Right renal cortex interstitium (tissue), 3 donors: Measurements from ENCODE around the gene PIN1. TPM values are rescaled to one million over a fixed set of nuclear protein-coding genes. Genes with fewer than 3 reads are reported as not detected.

Experiments used
- DNase-seq, 3 donors: peaks; one replicate each; pipeline ENCODE4 v3.0.0-alpha.2; 2013; ENCODE audit warnings: low read depth in 3 of 3, low spot score in 2 of 3
- polyA plus RNA-seq, 3 donors: library from polyadenylated mRNA; unstranded; fragments of 120-200 nt; gene quantifications; one replicate each; pipeline ENCODE4 v1.2.1, GENCODE V29; 2013; ENCODE audit not compliant: insufficient read length in 3 of 3

Gene PIN1
- polyA plus RNA-seq, 3 donors = 47.7 to 51.0 (median 50.5) TPM

DNA sequence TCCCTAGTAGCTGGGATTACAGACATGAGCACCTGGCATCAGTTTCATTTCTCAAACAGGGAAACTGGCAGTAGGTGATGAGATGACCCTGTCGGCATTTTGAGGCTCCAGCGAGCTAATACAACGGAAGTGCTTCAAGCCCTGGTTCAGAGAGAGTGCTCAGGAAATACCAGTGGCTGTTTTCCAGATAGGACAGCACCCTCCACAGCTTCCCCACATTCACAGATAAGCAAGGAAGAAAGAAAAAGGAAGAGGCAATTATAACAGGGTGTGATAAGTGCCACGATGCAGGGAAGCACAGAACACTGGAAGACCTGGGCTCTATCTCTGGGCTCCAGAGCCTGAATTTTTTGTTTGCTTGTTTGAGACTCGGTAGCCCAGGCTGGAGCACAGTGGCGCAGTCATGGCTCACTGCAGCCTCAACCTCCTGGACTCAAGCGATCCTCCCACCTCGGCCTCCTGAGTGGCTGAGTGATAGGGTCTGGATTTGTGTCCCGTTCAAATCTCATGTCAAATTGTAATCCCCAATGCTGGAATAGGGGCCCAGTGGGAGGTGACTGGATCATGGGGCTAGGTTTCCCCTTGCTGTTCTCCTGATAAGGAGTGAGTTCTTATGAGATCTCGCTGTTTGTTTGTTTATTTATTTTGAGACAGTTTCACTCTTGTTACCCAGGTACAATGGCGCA, 43.5 kb downstream of the PIN1 start:
- DNase-seq = no peak

- DNase-seq = no peak
These were observed 46.6 kb downstream of the PIN1 start for GRCh38 chr19:9881720-9882119.

DNA sequence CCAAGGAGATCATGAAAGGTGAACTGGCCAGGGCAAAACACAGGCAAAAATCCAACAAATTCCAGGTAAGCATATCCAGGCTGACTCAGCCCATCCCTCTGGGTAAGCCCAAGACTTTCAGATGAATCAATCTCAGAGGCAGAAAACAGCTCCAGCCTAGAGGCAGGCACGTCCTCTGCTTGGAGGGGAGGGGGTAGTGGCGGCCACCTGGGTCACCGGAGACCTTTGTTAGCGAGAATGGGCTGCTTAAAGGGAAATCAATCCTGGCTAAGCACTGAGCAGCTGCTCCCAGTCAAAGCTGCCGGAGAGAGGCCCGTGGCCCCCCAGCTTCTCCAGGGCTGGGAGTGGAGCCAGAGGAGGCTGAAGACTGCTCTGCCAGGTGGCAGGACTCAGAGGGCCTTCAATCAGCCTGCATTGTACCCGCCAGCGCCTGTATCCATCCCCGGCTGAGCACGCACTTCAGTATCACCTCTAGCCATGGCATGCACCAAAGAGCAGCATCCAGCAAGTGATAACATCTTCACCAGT, 48.2 kb downstream of the PIN1 start:
- DNase-seq = no peak

GRCh38 chr19:9883764-9884163, 48.6 kb downstream of the PIN1 start:
- no peak for DNase-seq

DNA sequence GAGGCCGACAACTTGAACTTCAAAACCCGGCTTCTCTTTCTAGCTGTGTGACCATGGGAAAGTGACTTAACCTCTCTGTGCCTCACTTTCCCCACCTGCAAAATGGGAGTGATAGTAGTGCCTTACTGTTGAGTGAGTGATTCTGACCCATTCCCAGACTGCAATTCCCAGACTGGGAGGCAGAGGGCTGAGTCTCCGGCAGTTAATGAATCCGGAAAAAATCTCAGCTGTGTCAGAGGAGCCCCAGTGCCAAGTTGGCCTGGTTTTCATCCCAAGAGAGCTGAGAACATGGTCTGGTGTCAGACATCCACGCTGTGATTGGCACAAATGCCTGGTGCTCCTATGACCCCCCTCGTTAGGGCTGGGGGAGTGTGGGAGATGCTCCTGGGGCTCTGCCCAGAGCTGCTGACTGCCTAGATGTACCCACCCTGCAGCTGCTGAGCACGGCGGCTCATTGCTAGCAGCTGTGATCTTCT, 50.0 kb downstream of the PIN1 start:
- DNase-seq = no peak

DNA sequence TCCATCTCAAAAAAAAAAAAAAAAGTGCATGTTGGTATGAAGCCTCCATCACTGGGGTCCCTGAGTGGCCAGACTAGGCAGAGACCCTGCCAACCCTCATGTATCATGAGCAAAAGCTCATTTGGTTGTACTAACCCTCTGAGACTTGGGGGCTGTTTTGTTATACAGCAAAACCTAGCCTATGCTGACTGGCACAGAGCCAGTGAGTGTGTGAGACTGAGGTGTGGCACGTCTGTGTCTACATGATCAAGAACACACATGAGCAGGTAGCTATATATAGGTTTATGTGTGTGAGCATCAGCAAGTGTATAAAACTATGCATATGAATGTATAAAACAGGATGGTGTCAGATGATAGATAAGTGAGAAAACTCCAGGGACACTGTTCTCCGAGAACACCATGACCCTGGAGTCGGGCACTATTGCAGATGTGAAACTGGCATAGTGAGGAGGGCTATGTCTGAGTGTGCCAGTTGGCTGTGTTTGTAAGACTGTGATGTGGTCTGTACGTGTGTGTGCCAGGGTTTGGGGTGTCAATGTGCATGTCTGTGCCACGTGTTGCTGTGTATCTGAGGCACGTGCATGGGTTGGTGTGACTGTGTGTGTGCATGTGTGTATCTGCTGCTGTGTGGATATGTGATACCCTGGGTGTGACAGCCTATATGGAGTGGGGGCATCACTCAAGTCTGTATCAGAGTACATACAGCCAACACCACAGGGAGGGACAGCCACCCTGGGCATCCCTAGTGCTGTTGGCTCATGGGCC, 56.7 kb downstream of the PIN1 start:
- DNase-seq = no peak

Other genes starting within 250 kb of the PIN1 start
- 10 to 100 TPM; 64.5 to 68.7 (median 66.8) TPM for gene ZNF561, start 214.1 kb upstream of the PIN1 start, polyA plus RNA-seq
- 10 to 100 TPM; 23.3 to 26.2 (median 24.2) TPM for gene ZNF562, start 160.2 kb upstream of the PIN1 start, polyA plus RNA-seq
- 10 to 100 TPM; 12.9 to 16.8 (median 15.8) TPM for gene ZNF846, start 66.6 kb upstream of the PIN1 start, polyA plus RNA-seq
- 10 to 100 TPM; 24.3 to 25.0 (median 24.8) TPM for gene FBXL12, start 16.2 kb upstream of the PIN1 start, polyA plus RNA-seq
- gene UBL5, start 7.4 kb upstream of the PIN1 start, polyA plus RNA-seq = 100 to 1,000 TPM; 277 to 363 (median 338) TPM
- 10 to 100 TPM; 17.0 to 21.3 (median 18.7) TPM for gene OLFM2, start 101.2 kb downstream of the PIN1 start, polyA plus RNA-seq
- gene COL5A3, start 175.2 kb downstream of the PIN1 start, polyA plus RNA-seq = under 1 TPM; 0.46 to 0.68 (median 0.60) TPM
- gene RDH8, start 178.2 kb downstream of the PIN1 start, polyA plus RNA-seq = not detected